ENCODE measurements around the gene CHCHD6.

CHCHD6 gene

GRCh38 chr3:127002195-127003174, 298.4 kb downstream of the CHCHD6 start:
- H3K4me3 ChIP-seq (ENCODE audit: low read depth, low read length), result no peak overlapping the region

- H3K4me3 ChIP-seq (ENCODE audit: low read depth, low read length), result no peak overlapping the region
Measured at GRCh38 chr3:127003175-127003555, 299.1 kb downstream of the CHCHD6 start.

GRCh38 chr3:127003601-127004280, 299.7 kb downstream of the CHCHD6 start:
- no peak overlapping the region for H3K4me3 ChIP-seq (ENCODE audit: low read depth, low read length)

- no peak overlapping the region for H3K4me3 ChIP-seq (ENCODE audit: low read depth, low read length)
Measured at GRCh38 chr3:127004641-127005397, 300.8 kb downstream of the CHCHD6 start.

GRCh38 chr3:127005864-127006500, 301.9 kb downstream of the CHCHD6 start:
- H3K4me3 ChIP-seq (ENCODE audit: low read depth, low read length), result no peak overlapping the region

GRCh38 chr3:127006781-127007436, 302.9 kb downstream of the CHCHD6 start:
- H3K4me3 ChIP-seq (ENCODE audit: low read depth, low read length), result no peak overlapping the region

- no peak overlapping the region for H3K4me3 ChIP-seq (ENCODE audit: low read depth, low read length)
Measured at GRCh38 chr3:127008236-127008635, 304.2 kb downstream of the CHCHD6 start.

- H3K4me3 ChIP-seq (ENCODE audit: low read depth, low read length), result no peak overlapping the region
Measured at GRCh38 chr3:127009531-127009930, 305.5 kb downstream of the CHCHD6 start.
